SK-N-SH treated with all-trans-retinoic acid at 6 μM for 48 hours (cell line): ENCODE results near the gene SH3RF2.

Experiments
- ATAC-seq: fragments of 200-7000 bp; cut with Tn5 transposase; 3 replicates; pipeline ENCODE4 v1.9.1; 2020; ENCODE audit warnings: mild to moderate bottlenecking, moderate library complexity
- ARNTL ChIP-seq: fragments of 450-650 bp; formaldehyde crosslinking; IDR thresholded peaks from 2 replicates; pipeline ENCODE4 v1.5.0; 2020; ENCODE audit warnings: low read depth, mild to moderate bottlenecking, moderate library complexity, borderline replicate concordance
- BACH2 ChIP-seq: fragments of 250-450 bp; sonication (Bioruptor Pico); IDR thresholded peaks from 2 replicates; pipeline ENCODE4 v1.9.0; 2021; ENCODE audit warnings: mild to moderate bottlenecking, borderline replicate concordance
- CSDC2 ChIP-seq: fragments of 250-450 bp; sonication (Bioruptor Pico); IDR thresholded peaks from 2 replicates; pipeline ENCODE4 v1.5.0; 2020; ENCODE audit warnings: mild to moderate bottlenecking, moderate library complexity
- ESRRG ChIP-seq: fragments of 250-450 bp; sonication (Bioruptor Pico); IDR thresholded peaks from 2 replicates; pipeline ENCODE4 v1.6.1; 2021; ENCODE audit warnings: mild to moderate bottlenecking
- GLIS3 ChIP-seq: fragments of 250-450 bp; sonication (Bioruptor Pico); IDR thresholded peaks from 2 replicates; pipeline ENCODE4 v1.5.0; 2020; ENCODE audit warnings: mild to moderate bottlenecking, moderate library complexity
- ISL1 ChIP-seq: fragments of 250-450 bp; sonication (Bioruptor Pico); IDR thresholded peaks from 2 replicates; pipeline ENCODE4 v2.1.2; 2022; ENCODE audit warnings: mild to moderate bottlenecking, moderate library complexity
- OSR1 ChIP-seq: fragments of 250-450 bp; sonication (Bioruptor Pico); IDR thresholded peaks from 2 replicates; pipeline ENCODE4 v1.8.0; 2022; ENCODE audit warnings: moderate library complexity, mild to moderate bottlenecking, inconsistent platforms
- PATZ1 ChIP-seq: fragments of 250-450 bp; sonication (Bioruptor Pico); IDR thresholded peaks from 2 replicates; pipeline ENCODE4 v1.8.0; 2020; ENCODE audit warnings: mild to moderate bottlenecking, moderate library complexity, borderline replicate concordance
- POU6F1 ChIP-seq: fragments of 250-450 bp; sonication (Bioruptor Pico); IDR thresholded peaks from 2 replicates; pipeline ENCODE4 v1.8.0; 2021; ENCODE audit warnings: low read depth, mild to moderate bottlenecking, moderate library complexity, borderline replicate concordance
- PPARA ChIP-seq: fragments of 250-450 bp; sonication (Bioruptor Pico); IDR thresholded peaks from 2 replicates; pipeline ENCODE4 v1.5.0; 2020; ENCODE audit warnings: mild to moderate bottlenecking, borderline replicate concordance
- RARB ChIP-seq: fragments of 250-450 bp; sonication (Bioruptor Pico); IDR thresholded peaks from 2 replicates; pipeline ENCODE4 v1.8.0; 2021; ENCODE audit warnings: mild to moderate bottlenecking, moderate library complexity
- SNAI2 ChIP-seq: fragments of 250-450 bp; sonication (Bioruptor Pico); IDR thresholded peaks from 2 replicates; pipeline ENCODE4 v1.5.0; 2020; ENCODE audit warnings: mild to moderate bottlenecking, moderate library complexity
- TCF4 ChIP-seq: fragments of 250-450 bp; sonication (Bioruptor Pico); IDR thresholded peaks from 2 replicates; pipeline ENCODE4 v1.8.0; 2021; ENCODE audit warnings: mild to moderate bottlenecking, moderate library complexity, borderline replicate concordance
- TOX ChIP-seq: fragments of 250-450 bp; sonication (Bioruptor Pico); IDR thresholded peaks from 2 replicates; pipeline ENCODE4 v1.8.0; 2021; ENCODE audit warnings: mild to moderate bottlenecking, moderate library complexity, borderline replicate concordance
- TSHZ2 ChIP-seq: fragments of 250-450 bp; sonication (Bioruptor Pico); IDR thresholded peaks from 2 replicates; pipeline ENCODE4 v1.5.0; 2020; ENCODE audit warnings: mild to moderate bottlenecking, moderate library complexity
- ZC3H10 ChIP-seq: fragments of 250-450 bp; sonication (Bioruptor Pico); IDR thresholded peaks from 2 replicates; pipeline ENCODE4 v1.5.1; 2021; ENCODE audit warnings: mild to moderate bottlenecking, moderate library complexity
- ZFP3 ChIP-seq: fragments of 250-450 bp; sonication (Bioruptor Pico); IDR thresholded peaks from 2 replicates; pipeline ENCODE4 v1.5.0; 2020; ENCODE audit warnings: mild to moderate bottlenecking, moderate library complexity
- ZFP30 ChIP-seq: fragments of 450-650 bp; formaldehyde crosslinking; IDR thresholded peaks from 2 replicates; pipeline ENCODE4 v1.5.0; 2022; ENCODE audit warnings: mild to moderate bottlenecking, moderate library complexity
- ZNF565 ChIP-seq: fragments of 450-650 bp; formaldehyde crosslinking; conservative IDR thresholded peaks from 2 replicates; pipeline ENCODE4 v1.5.0; 2020; ENCODE audit warnings: low read depth, mild to moderate bottlenecking, moderate library complexity
- ZNF70 ChIP-seq: fragments of 450-650 bp; formaldehyde crosslinking; IDR thresholded peaks from 2 replicates; pipeline ENCODE4 v1.5.0; 2020; ENCODE audit warnings: mild to moderate bottlenecking, moderate library complexity
- ZNF8 ChIP-seq: fragments of 450-650 bp; formaldehyde crosslinking; IDR thresholded peaks from 2 replicates; pipeline ENCODE4 v1.5.0; 2020; ENCODE audit warnings: mild to moderate bottlenecking, moderate library complexity

SH3RF2 gene

GRCh38 chr5:145971701-145972100 lies 35.3 kb downstream of the SH3RF2 start (continued):
- TF ChIP-seq RARB (CRISPR knock-in tag): no peak

GRCh38 chr5:145975001-145975360 lies 38.6 kb downstream of the SH3RF2 start:
- no peak for TF ChIP-seq ZC3H10 (CRISPR knock-in tag)
- no peak for TF ChIP-seq ZNF8 (CRISPR knock-in tag)
- TF ChIP-seq OSR1 (CRISPR knock-in tag): no peak
- no peak for TF ChIP-seq ZFP3
- no peak for TF ChIP-seq CSDC2 (CRISPR knock-in tag)
- no peak for TF ChIP-seq POU6F1 (CRISPR knock-in tag)
- no peak for TF ChIP-seq SNAI2
- no peak for TF ChIP-seq ZFP30 (CRISPR knock-in tag)
- no peak for TF ChIP-seq GLIS3 (CRISPR knock-in tag)
- no peak for TF ChIP-seq ZNF565 (CRISPR knock-in tag)
- no peak for TF ChIP-seq TCF4 (CRISPR knock-in tag)
- TF ChIP-seq ZNF70 (CRISPR knock-in tag): no peak
- no peak for TF ChIP-seq PATZ1 (CRISPR knock-in tag)
- TF ChIP-seq RARB (CRISPR knock-in tag): no peak
- TF ChIP-seq ISL1: no peak
- TF ChIP-seq ESRRG (CRISPR knock-in tag): no peak
- no peak for TF ChIP-seq BACH2 (CRISPR knock-in tag)
- no peak for TF ChIP-seq TSHZ2 (CRISPR knock-in tag)
- TF ChIP-seq PPARA (CRISPR knock-in tag): no peak
- ATAC-seq: no peak; the same call in 2 of the 3 replicates

- ATAC-seq: peak; percentile 79
- TF ChIP-seq ZFP3 (no peak), POU6F1 (CRISPR knock-in tag) (no peak), ZNF8 (CRISPR knock-in tag) (no peak), OSR1 (CRISPR knock-in tag) (no peak), ZFP30 (CRISPR knock-in tag) (no peak), ARNTL (CRISPR knock-in tag) (no peak), ZNF565 (CRISPR knock-in tag) (no peak), ISL1 (no peak), TSHZ2 (CRISPR knock-in tag) (no peak), TOX (CRISPR knock-in tag) (no peak)
These were observed 39.1 kb downstream of the SH3RF2 start for GRCh38 chr5:145975361-145976066.
